Left renal cortex interstitium (tissue), 4 donors: ENCODE results near the gene AMIGO3. TPM values are rescaled to one million over a fixed set of nuclear protein-coding genes. Genes with fewer than 3 reads are reported as not detected.
"Not testable (repeated sequence)": the region's sequence is repeated elsewhere in the genome, so short reads cannot be mapped to it uniquely, and the experiment has no call there.

Experiments
- DNase-seq, 4 donors: peaks; one replicate each; pipeline ENCODE4 v3.0.0-alpha.2; 2013; ENCODE audit warnings: low read depth in 4 of 4, low spot score in 2 of 4, missing footprints in 1 of 4
- polyA plus RNA-seq, 4 donors: library from polyadenylated mRNA; unstranded; fragments of 120-200 nt; gene quantifications; one replicate each; pipeline ENCODE4 v1.2.1, GENCODE V29; 2013; ENCODE audit not compliant: insufficient read length in 4 of 4

Gene AMIGO3, protein sequence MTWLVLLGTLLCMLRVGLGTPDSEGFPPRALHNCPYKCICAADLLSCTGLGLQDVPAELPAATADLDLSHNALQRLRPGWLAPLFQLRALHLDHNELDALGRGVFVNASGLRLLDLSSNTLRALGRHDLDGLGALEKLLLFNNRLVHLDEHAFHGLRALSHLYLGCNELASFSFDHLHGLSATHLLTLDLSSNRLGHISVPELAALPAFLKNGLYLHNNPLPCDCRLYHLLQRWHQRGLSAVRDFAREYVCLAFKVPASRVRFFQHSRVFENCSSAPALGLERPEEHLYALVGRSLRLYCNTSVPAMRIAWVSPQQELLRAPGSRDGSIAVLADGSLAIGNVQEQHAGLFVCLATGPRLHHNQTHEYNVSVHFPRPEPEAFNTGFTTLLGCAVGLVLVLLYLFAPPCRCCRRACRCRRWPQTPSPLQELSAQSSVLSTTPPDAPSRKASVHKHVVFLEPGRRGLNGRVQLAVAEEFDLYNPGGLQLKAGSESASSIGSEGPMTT
- polyA plus RNA-seq: 1 to 10 TPM; 1.0 to 2.5 (median 2.1) TPM

DNA sequence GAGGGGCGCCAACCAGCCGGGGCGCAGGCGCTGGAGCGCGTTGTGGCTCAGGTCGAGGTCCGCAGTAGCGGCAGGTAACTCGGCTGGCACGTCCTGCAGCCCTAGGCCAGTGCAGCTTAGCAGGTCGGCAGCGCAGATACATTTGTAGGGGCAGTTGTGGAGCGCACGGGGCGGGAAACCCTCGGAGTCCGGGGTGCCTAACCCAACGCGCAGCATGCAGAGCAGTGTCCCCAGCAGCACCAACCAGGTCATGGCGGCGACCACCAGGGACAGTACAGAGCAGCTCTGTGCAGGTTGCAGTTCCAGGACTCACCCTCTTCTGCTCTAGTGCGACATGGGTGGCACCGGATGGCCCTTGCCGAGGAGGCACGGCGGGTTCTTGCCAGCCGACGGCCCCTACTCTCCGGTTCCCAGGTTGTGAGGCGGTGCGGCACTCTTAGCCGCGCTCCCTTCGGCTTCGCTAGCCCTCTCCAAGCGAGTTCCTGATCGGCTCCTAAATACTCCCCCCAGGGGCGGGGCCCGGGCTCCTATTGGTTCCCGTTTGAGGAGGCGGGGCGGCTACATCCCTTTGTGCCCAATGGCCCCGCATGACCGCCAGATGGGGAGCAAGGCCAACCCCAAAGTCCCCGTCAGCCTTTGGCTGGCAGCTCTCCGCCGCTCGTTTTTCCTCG, at the start of gene AMIGO3:
AMIGO3 (minus strand) TSS at position 471 of the 671 bp plus-strand sequence; CDS start at position 252, 219 bp downstream.
- DNase-seq: peak; percentile 74 to 86 (median 82)

DNA sequence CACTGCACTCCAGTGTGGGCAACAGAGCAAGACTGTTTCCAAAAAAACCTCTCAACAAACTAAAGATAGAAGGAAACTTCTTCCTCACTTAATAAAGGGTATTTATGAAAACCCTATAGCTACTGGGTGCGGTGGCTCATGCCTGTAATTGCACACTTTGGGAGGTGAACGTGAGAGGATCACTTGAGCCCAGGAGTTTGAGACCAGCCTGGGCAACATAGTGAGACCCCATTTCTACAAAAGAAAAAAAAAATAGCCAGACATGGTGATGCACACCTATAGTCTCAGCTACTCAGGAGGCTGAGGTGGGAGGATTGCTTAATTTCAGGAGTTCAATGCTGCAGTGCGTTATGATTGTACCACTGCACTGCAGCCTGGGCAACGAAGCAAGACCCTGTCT, 44.5 kb upstream of the AMIGO3 start:
- DNase-seq: no peak

DNA sequence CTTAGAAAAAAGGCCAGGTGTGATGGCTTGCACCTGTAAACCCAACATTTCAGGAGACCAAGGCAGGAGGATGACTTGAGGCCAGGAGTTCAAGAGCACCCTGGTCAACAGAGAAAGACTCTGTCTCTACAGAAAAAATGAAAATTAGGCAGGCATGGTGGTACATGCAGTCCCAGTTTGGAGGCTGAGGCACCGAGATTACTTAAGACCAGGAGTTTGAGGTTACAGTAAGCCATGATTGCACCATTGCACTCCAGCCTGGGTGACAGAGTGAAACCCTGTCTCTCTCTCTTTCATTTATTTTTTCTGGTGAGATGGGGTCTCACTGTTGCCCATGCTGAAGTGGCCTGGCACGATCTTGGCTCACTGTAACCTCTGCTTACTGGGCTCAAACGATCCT, 42.2 kb upstream of the AMIGO3 start:
- no peak for DNase-seq

- peak in 2 of 4 donors; percentile 5 to 8 for DNase-seq
Observed at GRCh38 chr3:49759226-49759625, 39.7 kb upstream of the AMIGO3 start.

DNA sequence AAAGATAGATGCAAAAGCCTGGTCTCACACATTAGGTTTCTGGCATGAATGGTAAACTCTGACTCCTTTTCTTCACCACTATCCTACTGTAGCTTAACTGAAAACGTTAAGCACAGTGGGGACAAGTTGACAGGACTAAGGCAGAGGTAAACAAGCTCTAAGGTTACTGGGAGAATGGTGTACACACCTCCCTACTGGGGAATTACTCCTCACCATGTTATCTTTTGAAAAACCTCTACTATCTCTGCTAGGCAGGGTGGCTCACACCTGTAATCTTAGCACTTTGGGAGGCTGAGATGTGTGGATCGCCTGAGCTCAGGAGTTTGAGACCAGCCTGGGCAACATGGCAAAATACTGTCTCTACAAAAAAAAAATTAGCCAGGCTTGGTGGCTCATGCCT, 37.7 kb upstream of the AMIGO3 start:
- no peak for DNase-seq

DNA sequence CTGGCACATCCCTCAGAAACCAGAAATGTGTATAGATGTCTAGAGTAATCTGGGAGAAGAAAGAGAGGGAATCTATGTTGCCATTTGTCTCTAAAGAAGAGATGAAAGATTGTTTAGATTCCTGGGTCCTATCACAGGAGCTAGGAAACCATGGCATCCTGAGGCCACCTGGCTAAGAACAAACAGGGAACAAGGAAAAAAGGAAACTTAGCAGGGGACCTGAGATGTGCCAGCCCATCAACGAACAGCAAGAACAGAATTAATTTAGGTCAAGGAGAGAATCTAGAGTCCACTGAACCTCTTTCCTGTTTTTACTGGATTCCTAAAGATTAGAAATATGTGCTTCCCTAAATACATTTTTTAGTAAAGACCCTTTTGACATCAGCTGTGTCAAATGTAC, 36.6 kb upstream of the AMIGO3 start:
- DNase-seq: no peak

DNA sequence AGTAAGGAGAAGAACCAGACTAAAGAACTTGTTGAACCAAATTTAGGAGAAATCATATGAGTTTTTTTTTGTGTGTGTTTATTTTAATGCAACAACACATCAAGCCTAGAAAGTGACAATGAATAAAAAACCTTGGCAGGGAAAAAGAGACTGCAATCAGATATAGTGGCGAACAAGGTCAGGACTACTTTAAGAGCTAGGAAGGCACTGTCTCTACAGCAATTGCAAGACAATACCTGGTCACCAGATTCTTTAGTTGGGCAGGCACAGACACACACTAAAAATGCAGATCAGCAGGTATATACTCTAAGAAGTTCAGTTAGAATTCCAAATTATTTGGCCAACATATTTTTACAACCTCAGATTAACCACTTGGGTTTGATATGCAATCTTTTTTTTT, 35.1 kb upstream of the AMIGO3 start:
- DNase-seq: no peak

DNA sequence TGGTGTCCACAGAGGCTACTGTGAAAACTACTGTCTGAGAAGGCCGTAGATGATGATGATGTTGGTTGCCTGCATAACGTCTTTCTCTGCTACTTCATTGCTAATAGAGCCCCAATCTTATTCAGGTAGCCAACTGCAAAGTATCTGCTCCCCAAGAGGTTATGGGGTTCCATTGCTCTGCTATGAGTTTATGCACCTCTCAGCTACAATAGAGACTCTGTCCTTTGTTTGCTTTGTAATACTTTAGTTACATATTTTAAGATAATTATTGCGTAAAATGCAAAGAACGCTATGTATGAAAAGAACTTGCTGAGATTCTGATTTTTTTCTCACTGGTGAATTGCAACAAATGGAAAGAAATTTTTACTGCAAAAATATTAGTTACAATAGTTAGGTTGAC, 32.0 kb upstream of the AMIGO3 start:
- DNase-seq: no peak

DNA sequence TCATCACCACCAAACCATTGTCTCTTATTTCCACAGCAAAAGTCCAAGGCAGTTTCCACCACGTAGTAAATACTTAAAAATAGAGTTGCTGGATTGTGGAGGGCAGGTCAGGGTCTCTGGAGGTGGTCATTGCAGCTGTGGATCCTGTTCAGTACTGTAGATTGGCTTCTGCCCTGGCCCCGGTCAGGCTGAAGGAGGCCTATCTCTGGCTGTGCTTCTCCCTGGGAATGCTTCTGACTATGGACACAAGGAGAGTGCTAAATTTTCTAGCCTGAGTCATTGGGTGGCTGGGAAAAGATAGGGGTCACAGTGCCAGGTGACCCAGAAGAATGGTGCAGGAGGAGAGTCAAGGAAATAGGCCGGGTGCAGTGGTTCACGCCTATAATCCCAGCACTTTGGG, 30.6 kb upstream of the AMIGO3 start:
- DNase-seq: no peak

DNA sequence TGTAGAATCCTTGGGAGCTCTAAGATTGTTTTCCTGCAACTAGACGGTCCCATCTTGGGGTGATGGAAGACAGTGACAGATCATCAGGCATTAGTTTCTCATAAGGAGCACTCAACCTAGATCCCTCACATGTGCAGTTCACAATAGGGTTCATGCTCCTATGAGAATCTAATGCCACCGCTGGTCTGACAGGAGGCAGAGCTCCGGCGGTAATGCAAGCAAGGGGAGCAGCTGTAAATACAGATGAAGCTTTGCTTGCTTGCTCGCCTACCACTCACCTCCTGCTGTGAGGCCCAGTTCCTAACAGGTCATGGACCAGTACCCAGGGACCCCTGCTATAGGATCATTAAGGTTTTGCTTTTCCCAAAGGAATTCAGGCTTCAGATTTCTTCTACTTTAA, 29.4 kb upstream of the AMIGO3 start:
- DNase-seq: not testable (repeated sequence)

DNA sequence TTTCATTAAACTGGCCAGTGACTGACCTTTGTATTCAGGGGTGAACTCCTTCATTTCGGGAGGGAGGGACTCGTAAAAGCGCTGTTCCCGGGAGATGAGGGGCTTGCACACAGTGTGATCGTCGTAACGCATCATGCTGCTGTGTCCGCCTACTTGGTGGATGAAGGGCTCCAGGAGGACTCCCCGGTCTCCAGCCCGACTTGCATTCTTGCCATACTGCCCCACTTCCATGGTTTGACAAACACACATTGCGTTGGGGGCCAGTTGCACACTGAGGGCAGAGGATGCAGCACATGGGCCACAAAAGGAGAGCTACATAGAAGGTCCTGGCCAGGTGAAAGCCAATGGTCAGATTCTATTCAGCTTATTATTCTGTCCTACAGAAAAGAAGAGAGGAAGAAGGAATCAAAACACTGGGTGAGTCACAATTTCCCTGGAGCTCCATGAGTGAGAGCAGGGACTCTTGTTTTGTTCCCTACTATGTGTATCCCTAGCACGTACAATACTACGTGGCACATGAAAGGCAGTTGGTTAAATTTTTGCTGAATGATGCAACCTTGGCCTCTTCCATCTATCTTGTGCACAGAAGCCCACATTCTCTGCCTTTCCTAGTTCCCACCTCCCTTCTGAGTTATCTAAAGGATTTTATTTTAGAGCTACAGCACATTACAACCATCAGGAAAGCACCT, 28.5 kb upstream of the AMIGO3 start:
- no peak for DNase-seq

- no peak for DNase-seq
Observed at GRCh38 chr3:49745986-49746385, 26.5 kb upstream of the AMIGO3 start.

- DNase-seq: no peak
Observed at GRCh38 chr3:49740427-49740826, 20.9 kb upstream of the AMIGO3 start.

DNA sequence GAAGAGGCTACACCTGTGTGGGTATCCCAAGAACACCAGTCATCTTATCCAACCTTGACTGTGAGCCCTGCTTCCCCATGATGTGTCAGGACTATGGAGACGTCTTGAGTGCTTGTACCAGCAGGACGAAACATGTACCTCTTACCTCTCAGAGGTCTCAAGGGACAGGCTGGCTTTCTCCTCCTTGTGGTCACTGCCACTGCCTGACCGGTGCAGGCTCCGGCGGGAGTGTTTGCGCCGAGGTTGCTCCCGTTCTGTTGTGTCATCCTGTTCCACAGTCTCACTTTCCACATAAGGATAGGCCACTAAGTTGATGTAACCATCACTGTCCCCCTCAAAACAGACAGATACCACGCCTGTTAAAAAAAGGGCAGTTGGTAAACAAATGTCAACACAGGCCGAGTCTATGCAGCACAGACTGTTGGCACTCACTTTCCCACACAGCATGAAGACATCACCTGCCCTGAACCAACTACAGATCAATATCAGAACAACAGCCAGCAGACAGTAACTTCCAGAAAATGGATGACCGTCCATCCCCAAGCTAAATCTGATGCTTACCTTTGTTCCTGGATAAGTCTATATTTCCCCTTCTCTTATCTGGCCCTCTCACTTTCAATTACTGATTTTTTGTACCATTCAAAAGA, 18.7 kb upstream of the AMIGO3 start:
- no peak for DNase-seq

- DNase-seq: no peak
Observed at GRCh38 chr3:49734752-49735151, 15.3 kb upstream of the AMIGO3 start.

GRCh38 chr3:49733551-49733950, 14.1 kb upstream of the AMIGO3 start:
- DNase-seq: no peak

GRCh38 chr3:49732597-49732996, 13.1 kb upstream of the AMIGO3 start:
- DNase-seq: no peak

DNA sequence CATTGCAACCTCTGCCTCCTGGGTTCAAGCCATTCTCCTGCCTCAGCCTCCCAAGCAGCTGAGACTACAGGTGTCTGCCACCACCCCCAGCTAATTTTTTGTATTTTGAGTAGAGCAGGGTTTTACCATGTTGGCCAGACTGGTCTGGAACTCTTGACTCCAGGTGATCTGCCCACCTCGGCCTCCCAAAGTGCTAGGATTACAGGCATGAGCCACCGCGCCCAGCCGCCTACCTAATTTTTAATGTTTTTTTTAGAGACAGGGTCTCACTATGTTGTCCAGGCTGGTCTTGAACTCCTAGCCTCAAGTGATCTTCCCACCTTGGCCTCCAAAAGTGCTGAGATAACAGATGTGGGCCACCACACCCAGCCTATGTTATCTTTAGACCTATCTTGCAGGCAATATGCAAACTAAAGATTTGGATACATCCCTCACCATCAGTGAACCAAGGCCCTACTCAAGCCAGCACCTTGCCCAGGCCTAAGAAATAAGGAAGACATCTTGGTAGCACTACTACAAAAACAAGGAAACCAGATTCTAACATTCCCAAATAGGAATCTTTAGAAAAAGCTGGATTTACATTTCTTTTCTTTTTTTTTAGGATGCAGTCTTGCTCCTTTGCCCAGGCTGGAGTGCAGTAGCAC, 10.6 kb upstream of the AMIGO3 start:
- DNase-seq: no peak

GRCh38 chr3:49727924-49728361, 8.5 kb upstream of the AMIGO3 start:
- no peak for DNase-seq
